ENCODE data around the gene MVB12B. TPM values are rescaled to one million over a fixed set of nuclear protein-coding genes. Genes with fewer than 3 reads are reported as not detected.

Gene MVB12B
- total RNA-seq, 1 experiment from 2014 or later, result 3.2 TPM

DNA sequence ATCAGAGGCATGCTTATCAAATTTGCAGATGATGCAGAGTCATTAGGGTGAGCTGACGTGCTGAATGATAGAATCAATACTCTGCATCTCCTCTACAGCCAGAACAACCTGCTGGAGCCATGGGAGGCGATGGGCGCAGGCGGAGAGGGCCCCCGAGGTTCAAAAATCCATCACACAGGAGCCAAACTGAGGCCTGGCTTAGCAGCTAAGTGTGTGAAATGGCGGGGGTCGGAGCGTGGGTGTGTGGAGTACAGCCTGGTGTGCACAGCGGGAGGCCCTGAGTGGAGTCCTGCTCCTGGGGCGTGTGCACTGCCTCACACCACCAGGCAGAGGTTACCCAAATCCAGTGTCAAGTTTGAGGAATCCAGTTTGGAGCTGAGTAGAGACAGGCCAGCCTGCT is 73.2 kb downstream of the MVB12B start:
- no peak for DNase-seq
- H3K9me3 ChIP-seq, result no peaks in the 10 kb centered on the region
- no peak overlapping the region for H3K4me3 ChIP-seq
- H3K36me3 ChIP-seq, result no peaks in the 10 kb centered on the region; the same call in 1 of the 2 replicates
- no peaks in the 10 kb centered on the region for H3K27me3 ChIP-seq

- Histone ChIP-seq H3K9me3 (no peaks in the 10 kb centered on the region), H3K4me3 (no peak overlapping the region), H3K36me3 (no peaks in the 10 kb centered on the region; the same call in 1 of the 2 replicates), H3K27me3 (no peaks in the 10 kb centered on the region)
- DNase-seq, result no peak
These were observed 73.9 kb downstream of the MVB12B start for GRCh38 chr9:126400571-126400970.

DNA sequence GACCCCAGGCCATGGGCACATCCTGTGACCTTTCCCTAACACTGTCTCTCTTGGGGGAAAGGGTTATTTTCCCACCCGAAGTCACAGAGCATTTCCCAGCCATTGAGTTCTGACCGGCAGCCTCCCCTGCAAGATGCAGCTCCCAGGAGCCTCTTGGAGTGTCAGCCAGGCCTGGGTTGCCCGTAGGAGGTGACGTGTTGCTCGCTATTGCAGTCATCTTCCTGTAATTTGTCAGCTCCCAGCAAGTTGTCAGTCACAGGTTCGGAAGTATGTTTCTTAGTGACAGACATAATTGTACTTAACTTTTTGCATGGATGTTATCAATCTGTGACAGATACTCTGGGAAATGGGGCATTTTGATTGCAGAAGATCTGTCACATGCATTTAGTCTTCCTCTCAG is 74.5 kb downstream of the MVB12B start:
- H3K27me3 ChIP-seq, result no peaks in the 10 kb centered on the region
- no peak overlapping the region for H3K4me3 ChIP-seq
- H3K9me3 ChIP-seq, result no peaks in the 10 kb centered on the region
- DNase-seq, result no peak
- no peaks in the 10 kb centered on the region; the same call in 1 of the 2 replicates for H3K36me3 ChIP-seq

GRCh38 chr9:126401581-126401980 is 75.0 kb downstream of the MVB12B start:
- Histone ChIP-seq H3K27me3 (no peaks in the 10 kb centered on the region), H3K36me3 (no peaks in the 10 kb centered on the region; the same call in 1 of the 2 replicates), H3K9me3 (no peaks in the 10 kb centered on the region), H3K4me3 (no peak overlapping the region)
- DNase-seq, result no peak

- DNase-seq, result no peak
These were observed 76.8 kb downstream of the MVB12B start for GRCh38 chr9:126403397-126403796.

DNA sequence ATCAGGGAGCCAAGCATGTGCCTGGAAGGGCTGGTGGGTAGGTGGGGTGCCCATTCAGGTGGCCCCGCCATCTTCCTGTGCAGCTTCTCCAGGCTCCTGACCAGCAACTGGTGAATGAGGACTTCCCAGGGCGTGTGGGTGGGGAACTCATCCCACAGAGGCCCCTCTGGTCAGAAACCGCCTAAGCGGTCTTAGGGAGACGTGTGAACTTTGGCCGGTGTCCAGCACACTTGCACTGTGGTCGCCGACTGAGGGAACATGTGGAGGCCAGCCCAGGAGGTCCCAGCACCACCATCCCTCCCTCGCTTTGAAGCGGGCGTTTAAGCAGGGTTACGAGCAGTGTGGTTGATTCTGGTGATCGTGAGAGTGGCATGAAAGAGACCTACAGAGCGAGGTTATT is 77.8 kb downstream of the MVB12B start:
- H3K9me3 ChIP-seq, result no peaks in the 10 kb centered on the region
- H3K36me3 ChIP-seq, result no peaks in the 10 kb centered on the region
- no peak overlapping the region for H3K4me3 ChIP-seq
- DNase-seq, result no peak
- H3K27me3 ChIP-seq, result no peaks in the 10 kb centered on the region

More at GRCh38 chr9:126403397-126403796, 76.8 kb downstream of the MVB12B start:
- H3K4me3 ChIP-seq, result no peak overlapping the region
- H3K27me3 ChIP-seq, result no peaks in the 10 kb centered on the region
- H3K9me3 ChIP-seq, result no peaks in the 10 kb centered on the region
- no peaks in the 10 kb centered on the region; the same call in 1 of the 2 replicates for H3K36me3 ChIP-seq

GRCh38 chr9:126406075-126406667 is 79.5 kb downstream of the MVB12B start:
- Histone ChIP-seq H3K4me3 (no peak overlapping the region), H3K36me3 (no peaks in the 10 kb centered on the region), H3K27me3 (no peaks in the 10 kb centered on the region), H3K9me3 (no peaks in the 10 kb centered on the region)
- no peak for DNase-seq

DNA sequence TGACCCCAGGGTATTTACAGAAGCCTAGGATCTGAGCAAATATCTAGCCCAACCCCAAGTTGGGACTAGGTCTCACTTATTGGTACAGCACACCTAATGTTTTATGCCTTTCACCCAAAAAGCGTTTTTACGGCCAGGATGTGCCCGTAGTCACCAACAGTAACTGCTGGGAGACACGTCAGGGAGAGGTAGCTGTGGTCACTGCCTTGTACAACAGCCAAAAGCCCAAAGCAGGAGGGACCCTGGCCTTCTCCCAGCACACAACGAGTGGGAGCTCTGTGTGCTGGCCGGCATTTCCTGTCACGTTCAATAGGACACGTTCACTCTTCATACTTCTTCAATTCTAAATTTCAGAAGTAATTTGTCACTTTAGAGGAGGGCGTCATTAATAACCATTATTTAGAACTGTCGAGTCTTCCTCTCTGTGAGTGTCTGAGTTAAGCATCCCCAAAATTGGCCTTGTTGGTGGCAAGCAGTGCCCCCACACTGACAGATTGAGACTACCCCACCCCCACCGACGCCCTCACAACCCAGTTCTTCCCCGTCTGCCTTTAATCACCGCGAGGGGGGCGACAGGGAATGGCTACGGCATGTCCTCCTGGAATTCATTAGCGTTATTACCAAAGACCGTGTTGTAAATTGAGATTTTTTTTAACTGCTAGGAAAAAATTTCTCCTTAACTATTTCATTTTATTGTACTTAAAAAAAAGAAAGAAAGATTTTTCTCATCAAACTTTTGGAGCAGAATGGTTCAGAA is 80.7 kb downstream of the MVB12B start:
- Histone ChIP-seq H3K36me3 (no peaks in the 10 kb centered on the region), H3K4me3 (no peak overlapping the region), H3K27me3 (no peaks in the 10 kb centered on the region), H3K9me3 (no peaks in the 10 kb centered on the region)
- DNase-seq, result no peak

GRCh38 chr9:126408004-126408403 is 81.4 kb downstream of the MVB12B start:
- no peaks in the 10 kb centered on the region for H3K27me3 ChIP-seq
- H3K36me3 ChIP-seq, result no peaks in the 10 kb centered on the region
- H3K4me3 ChIP-seq, result no peak overlapping the region
- DNase-seq, result no peak
- H3K9me3 ChIP-seq, result no peaks in the 10 kb centered on the region

DNA sequence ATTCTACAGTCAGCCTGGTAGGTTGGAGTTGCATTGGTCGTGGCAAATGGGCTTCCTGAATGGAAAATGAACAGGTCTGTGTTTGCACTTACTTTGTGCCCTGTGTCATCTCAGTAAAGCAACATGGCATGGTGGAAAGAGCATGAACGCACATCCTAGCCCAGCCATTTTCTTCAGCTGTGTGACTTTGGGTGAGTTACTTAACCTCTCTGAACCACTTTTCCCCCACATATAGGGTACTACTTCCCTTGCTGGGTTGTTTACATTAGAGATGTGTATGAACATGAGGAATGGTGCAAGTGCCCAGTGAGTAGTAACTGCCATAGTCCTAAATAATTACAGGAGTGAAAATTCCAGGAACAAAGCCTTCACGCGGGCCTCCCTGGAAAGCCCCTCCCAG is 83.6 kb downstream of the MVB12B start:
- no peaks in the 10 kb centered on the region for H3K27me3 ChIP-seq
- no peak for DNase-seq
- H3K4me3 ChIP-seq, result no peak overlapping the region
- H3K36me3 ChIP-seq, result no peaks in the 10 kb centered on the region
- no peaks in the 10 kb centered on the region for H3K9me3 ChIP-seq

- H3K36me3 ChIP-seq, result no peaks in the 10 kb centered on the region
- peak overlapping the region; percentile 8; the same call in 1 of the 2 replicates for H3K4me3 ChIP-seq
- no peaks in the 10 kb centered on the region for H3K9me3 ChIP-seq
- H3K27me3 ChIP-seq, result no peaks in the 10 kb centered on the region
- DNase-seq, result peak; percentile 49
These were observed 84.8 kb downstream of the MVB12B start for GRCh38 chr9:126411225-126411947.

DNA sequence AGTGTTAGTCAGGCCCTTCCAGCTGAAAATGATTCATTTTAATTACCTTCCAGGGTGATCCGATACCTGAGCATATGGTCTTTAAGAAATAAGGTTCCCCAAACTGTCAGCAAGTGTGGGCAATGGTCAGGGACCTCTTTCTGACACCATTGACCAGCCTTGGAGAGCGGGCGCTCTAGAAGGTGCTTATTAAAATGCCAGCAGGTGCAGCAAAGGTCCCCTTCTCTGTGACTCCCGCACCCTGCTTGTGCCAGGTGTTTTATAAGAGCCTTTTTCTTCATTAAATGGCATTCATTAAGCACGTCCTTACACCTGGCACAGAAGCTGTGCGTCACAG is 85.3 kb downstream of the MVB12B start:
- DNase-seq, result no peak
- H3K4me3 ChIP-seq, result no peak overlapping the region
- no peaks in the 10 kb centered on the region for H3K9me3 ChIP-seq
- H3K27me3 ChIP-seq, result no peaks in the 10 kb centered on the region
- H3K36me3 ChIP-seq, result no peaks in the 10 kb centered on the region

GRCh38 chr9:126412905-126413304 is 86.3 kb downstream of the MVB12B start:
- Histone ChIP-seq H3K4me3 (no peak overlapping the region), H3K36me3 (no peaks in the 10 kb centered on the region), H3K27me3 (no peaks in the 10 kb centered on the region), H3K9me3 (no peaks in the 10 kb centered on the region)
- DNase-seq, result no peak

DNA sequence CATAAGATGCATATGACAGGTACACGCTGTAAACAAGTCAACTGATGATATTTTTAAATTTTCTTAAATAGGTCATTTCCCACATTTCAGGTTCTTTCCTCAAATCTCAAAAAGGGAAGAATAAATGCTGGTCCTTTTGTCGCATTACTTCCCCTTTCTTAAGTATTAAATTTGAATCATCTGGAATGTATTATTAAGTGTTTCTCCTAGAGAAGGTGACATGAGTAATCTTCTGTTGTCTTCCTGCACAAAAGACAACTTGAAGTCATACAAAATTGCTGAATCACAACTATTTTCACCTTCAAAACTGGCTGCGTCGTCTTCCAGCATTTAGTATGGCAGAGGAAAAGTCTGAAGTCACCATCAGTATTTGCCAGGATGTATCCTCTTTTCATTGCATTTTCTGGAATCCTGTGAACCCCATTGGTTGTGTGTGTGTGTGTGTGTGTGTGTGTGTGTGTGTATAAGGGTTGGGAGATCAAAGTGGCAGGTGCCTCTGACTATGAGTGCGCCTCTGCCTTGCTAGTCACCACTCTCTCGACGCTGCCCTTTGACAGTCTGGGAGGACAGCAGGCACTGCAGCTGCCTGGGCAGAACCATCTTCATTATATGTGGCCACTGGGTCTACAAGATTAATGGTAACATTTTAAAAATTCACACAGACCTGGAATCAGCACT is 86.9 kb downstream of the MVB12B start:
- no peaks in the 10 kb centered on the region for H3K27me3 ChIP-seq
- no peaks in the 10 kb centered on the region for H3K36me3 ChIP-seq
- H3K4me3 ChIP-seq, result no peak overlapping the region
- no peak for DNase-seq
- H3K9me3 ChIP-seq, result no peaks in the 10 kb centered on the region

GRCh38 chr9:126415741-126416370 is 89.2 kb downstream of the MVB12B start:
- no peaks in the 10 kb centered on the region for H3K27me3 ChIP-seq
- no peaks in the 10 kb centered on the region for H3K36me3 ChIP-seq
- no peaks in the 10 kb centered on the region for H3K9me3 ChIP-seq
- no peak overlapping the region for H3K4me3 ChIP-seq
- DNase-seq, result peak; percentile 37

GRCh38 chr9:126417043-126417442 is 90.4 kb downstream of the MVB12B start:
- Histone ChIP-seq H3K36me3 (no peaks in the 10 kb centered on the region), H3K9me3 (no peaks in the 10 kb centered on the region), H3K27me3 (no peaks in the 10 kb centered on the region), H3K4me3 (no peak overlapping the region)
- no peak for DNase-seq

GRCh38 chr9:126417684-126418083 is 91.1 kb downstream of the MVB12B start:
- H3K4me3 ChIP-seq, result no peak overlapping the region
- H3K27me3 ChIP-seq, result no peaks in the 10 kb centered on the region
- H3K36me3 ChIP-seq, result no peaks in the 10 kb centered on the region
- DNase-seq, result no peak
- no peaks in the 10 kb centered on the region for H3K9me3 ChIP-seq

Data from MG63 (cell line).